ENCODE measurements around the gene KCNC4.

Gene KCNC4

DNA sequence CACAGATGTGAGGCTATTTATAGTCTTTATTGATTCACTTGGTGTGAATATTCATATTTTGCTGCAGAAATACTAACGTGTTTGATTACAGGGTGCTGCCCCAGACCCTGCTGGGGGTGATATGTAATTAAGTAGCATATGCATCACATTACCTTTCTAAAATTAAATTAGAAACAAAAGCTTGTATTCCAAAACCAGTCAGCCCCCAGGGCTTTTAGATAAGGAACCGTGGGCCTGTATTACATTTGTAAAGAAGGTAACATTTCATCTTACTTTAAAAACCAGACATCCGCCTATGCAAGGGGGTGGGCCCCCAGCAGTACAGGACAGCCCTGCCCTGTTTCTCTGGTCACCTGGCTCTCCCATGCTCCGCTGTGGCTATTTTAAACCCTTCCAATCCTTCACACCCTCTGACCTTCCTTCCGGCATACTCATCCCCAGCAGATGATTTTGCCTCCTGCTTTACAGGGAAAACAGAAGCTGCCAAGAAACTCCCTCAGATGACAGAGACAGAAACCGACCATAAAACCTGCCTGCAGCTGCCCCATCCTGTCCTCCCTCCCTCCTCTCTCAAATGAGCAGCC, 22.0 kb upstream of the KCNC4 start:
- no peak for DNase-seq (ENCODE audit: low spot score)

- no peak for DNase-seq (ENCODE audit: low spot score)
Observed at GRCh38 chr1:110189181-110189580, 20.9 kb upstream of the KCNC4 start.

GRCh38 chr1:110190282-110190929, 19.7 kb upstream of the KCNC4 start:
- DNase-seq (ENCODE audit: low spot score): no peak

DNA sequence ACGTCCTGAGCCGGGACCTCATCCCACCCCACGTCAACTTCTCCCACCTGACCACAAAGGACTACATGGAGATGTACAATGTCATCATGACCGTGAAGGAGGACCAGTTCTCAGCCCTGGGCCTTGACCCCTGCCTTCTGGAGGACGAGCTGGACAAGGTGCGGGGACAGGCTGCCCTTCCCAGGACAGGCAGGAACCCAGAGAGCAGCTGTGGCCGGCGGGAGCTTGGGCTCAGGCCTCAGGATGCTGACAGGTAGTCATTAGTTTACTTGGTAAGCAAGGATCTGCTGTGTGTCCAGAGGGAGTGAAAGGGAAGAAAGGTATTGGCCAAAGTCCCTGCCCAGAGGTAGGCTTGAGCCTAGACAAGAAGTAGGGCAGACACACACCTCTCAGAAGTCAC, 17.6 kb upstream of the KCNC4 start:
- no peak for DNase-seq (ENCODE audit: low spot score)

DNA sequence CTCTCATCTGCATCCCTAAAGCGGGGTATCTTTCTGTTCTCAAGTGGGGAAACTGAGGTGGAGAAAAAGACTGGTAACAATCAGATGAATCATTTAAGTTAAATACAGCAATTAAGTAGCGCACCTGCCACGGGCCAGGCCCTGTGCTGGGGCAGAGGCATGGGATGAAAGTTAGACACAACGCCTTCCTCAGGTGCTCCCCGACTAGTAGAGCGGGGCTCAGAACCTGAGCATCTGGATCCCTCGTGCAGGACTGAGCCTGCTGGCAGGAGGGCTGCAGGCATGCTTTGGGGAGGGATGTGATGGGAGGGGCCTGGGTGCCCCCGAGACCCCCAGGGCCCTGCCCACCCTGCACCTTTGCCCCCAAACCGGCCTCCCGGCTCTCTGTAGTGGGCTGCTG, 14.9 kb upstream of the KCNC4 start:
- no peak for DNase-seq (ENCODE audit: low spot score)

DNA sequence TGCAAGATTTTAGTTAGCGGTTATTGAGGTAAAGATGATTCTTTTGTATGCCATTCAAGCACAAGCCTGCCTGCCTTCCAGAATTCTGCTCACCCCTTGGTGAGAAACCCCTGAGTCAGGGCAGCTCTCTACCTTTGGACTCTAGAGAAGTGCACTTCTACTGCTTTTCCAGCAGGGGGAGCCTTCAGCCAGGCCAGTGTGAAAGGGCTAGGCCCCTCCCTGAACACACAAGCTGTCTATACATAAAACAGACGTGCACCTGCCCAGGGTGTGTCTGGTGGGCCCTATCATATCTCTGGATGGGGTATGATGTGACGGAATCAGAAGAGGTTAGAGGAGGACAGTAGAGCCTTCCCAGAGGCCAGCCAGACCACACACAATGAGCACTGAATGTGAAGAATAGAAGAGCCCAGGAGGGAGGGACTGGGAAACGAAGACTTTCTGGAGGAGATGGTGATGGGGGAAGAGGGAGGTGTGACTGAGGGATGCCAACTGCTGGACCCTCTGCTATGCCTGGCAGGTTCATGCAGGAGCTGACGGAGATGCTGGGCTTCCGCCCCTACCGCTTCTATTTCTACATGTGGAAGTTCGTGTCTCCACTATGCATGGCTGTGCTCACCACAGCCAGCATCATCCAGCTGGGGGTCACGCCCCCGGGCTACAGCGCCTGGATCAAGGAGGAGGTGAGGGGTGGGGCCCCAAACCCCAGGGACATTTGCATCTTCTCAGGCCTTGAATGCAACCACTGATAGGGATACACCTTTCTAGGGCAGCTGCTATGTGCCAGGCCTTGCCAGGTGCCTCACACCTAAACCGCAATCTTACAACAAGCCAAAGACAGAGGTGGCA, 13.0 kb upstream of the KCNC4 start:
- peak; percentile 83 for DNase-seq (ENCODE audit: low spot score)

DNA sequence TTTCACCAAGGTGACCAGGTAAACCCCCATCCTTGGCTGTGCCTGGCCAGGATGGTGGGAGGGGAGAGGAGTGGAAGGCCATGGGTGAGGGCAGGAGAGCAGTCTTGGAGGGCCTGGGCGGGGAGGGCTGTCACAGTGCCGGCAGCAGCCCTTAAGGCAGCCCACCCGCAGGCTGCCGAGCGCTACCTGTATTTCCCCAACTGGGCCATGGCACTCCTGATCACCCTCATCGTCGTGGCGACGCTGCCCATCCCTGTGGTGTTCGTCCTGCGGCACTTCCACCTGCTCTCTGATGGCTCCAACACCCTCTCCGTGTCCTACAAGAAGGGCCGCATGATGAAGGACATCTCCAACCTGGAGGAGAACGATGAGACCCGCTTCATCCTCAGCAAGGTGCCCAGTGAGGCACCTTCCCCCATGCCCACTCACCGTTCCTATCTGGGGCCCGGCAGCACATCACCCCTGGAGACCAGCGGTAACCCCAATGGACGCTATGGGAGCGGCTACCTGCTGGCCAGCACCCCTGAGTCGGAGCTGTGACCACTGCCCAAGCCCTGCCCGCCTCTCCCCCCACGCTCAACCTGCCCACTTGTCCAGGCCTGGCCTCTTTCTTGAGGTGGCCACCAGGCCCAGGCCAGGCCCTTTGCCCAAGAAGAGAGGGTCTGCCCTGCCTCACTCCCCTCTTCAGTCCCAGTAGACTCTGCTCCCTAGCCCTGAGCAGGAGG, 12.0 kb upstream of the KCNC4 start:
- DNase-seq (ENCODE audit: low spot score): no peak

DNA sequence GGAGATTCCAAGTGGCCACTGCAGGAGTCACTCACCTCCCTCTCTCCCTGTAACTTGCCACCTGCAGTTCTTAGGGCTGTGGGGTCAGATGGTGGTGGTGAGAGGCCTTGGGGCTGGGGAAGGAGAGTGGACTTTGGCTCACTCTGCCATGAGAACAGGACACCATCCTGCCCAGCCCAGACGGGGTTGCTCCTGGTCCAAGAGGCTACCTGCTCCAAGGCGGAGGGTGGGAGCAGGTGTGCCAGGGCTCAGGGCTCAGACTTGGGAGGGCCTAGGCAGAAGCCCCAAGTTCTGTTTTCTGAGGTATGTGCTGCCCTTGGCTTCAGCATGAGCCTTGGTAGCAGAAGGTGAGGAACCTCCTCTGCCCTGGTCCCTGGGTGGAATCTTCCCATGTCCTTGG, 11.4 kb upstream of the KCNC4 start:
- no peak for DNase-seq (ENCODE audit: low spot score)

DNA sequence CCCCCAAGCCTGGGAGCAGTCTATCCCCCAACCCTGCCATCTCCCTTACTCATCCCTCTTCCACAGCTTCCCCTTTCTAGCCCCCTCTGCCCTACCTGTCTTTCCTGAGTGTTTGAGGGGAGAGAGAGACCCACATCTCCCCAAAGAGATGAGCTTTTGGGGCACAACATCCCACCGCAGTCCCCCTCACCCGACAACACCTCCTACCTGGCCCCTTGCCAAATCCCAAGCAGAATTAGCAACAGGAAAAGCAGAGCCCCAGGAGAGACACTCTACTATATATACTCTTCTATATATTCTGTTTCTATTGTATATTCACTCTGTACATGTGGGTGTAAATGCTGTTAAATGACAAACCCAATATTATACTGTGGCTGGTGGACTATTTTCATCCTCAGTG, 9.9 kb upstream of the KCNC4 start:
- no peak for DNase-seq (ENCODE audit: low spot score)

DNA sequence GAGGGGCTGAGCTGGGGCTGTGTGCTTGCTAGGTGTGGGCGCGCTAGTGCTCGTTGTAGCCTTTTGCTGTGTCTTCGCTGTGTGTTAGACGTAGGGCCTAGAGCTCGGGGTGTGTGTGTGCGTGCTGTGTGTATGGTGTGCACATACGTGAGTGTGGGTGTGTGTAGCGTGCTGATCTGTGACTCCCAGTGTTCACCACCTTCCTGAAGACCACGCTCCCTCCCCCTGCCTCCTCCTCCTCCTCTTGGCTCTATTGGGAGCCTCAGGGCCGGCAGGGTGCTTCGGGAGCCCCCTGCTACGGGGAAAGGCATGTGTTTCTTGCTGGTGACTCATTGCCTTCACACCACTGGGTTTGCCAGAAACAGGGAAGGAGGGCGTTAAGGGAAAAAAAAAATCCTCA, 9.4 kb upstream of the KCNC4 start:
- no peak for DNase-seq (ENCODE audit: low spot score)

DNA sequence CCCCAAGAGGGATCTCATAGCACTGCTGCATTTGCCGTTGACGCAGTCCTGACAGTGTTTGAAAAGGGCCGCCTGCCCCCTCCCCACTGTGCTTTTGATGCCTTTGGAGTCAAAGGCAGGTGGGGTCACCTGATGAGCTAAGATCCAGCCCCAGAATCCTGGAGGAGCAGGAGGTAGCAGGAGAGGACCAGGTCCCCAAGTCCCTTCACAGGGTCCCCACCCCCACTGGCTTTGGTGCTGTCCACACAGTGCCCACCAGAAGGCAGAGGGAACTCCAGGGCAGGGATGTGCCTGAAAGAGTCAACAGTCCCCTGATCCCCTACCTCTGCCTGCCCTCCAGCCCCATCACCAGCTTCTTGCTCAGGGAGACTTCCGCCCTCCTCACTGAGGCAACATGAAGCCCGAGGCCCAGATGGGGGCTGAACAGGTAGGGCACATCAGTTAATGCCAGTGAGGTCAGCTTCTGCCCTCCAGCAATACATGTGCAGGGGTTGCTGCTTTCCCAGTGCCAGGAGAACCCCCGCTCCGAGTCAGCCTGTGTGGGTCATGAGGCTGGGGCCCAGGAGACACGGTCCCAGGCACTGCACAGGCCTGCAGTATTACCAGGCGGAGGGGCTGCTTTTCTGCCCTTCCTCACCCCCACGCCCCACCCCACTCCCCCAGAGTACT, 8.8 kb upstream of the KCNC4 start:
- no peak for DNase-seq (ENCODE audit: low spot score)

GRCh38 chr1:110203021-110203661, 7.0 kb upstream of the KCNC4 start:
- DNase-seq (ENCODE audit: low spot score): peak; percentile 64

DNA sequence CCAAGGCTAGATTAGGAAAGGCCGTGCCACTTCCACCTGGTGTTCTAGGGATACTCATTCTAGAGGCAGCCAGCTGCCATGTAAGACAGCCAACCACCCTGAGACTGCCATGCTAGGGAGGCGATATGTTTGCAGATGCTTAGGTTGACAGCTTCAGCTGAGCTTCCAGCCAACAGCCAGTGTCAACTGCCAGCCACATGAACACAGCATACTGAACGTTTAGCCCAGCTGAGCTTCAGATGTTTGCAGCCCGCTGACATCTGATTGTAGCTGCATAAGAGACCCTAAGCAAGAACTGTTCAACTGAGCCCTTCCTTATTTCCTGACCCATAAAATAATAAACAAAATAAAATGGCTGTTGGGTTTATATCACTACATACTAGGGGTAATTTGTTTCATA, 5.0 kb upstream of the KCNC4 start:
- no peak for DNase-seq (ENCODE audit: low spot score)

DNA sequence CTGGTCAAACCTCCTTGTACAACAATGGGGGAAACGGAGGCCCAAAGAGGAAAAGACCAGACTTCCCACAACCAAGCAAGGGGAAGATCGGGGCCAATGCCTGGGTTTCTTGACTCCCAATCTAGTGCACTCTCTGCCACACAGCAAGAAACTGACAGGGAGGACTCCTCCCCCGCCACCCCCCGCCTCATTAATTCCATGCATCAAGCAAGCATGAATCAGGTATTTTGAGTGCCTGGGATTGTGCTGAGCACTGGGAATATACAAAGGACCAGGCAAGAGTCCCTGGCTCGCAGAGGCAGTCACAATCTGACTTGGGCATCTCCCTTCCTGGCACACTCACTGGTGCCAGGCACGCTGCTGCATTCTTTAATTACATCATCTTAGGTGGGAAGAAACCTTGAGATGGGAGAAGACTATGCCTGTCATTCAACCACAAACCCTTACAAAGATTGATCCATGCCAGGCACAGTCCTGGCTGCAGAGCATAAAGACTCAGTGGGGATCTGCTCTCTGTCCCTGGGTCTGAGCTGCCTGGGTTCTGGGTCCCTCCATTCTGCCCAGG, 4.4 kb upstream of the KCNC4 start:
- no peak for DNase-seq (ENCODE audit: low spot score)

- DNase-seq (ENCODE audit: low spot score): no peak
Observed at GRCh38 chr1:110206261-110206920, 3.7 kb upstream of the KCNC4 start.

DNA sequence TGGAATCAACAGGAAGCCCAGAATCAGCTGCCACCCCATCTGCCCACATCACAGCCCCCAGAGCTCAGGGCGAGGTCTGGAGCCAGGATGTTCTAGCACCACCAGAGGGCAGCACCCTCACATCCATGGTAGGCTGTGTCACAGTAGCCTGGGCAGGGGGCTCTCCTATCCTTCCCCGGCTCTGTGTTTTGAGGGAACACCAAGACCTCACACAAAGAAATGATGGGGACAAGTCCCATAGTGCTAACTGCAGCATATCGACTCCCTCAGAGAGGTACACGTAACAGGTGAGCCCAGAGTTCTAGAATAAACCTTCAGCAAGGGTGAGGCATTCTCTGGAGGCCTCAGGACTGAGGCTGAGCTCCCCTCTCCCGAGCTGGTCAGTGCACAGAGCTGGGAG, 2.3 kb upstream of the KCNC4 start:
- peak; percentile 88 for DNase-seq (ENCODE audit: low spot score)

DNA sequence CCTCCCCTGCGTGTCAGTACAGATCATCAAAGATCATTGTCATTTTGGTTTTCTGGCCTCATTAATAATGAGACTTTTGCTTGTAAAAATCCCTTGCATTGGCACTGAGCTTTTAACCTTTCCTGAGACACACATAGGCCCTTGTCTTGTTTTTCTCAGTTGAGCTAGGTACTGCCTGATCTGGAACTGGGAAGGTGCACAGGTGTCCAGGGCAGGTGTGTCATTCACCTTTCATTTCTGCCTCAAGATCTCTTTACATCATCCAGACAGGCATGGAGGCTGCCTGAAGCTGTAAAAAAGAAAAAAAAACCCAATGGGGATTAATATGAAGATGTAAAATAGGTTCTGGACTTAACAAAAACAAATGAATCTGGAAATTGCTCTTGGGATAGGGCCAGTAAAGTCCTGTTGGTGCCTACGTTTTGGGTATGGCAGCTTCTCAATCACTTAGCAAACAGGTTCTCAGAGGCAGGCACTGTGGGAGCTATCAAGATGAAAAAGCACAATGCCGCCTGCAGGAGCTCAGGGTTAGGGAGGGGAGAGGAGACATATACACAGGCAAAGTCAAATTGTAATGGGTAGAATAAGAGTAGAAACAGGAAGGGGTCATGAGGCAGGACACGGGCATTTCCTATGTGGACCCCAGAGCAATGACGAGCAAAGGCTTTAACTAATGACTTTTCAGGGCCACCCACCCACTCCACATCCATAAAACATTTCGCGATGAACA, 1.0 kb upstream of the KCNC4 start:
- no peak for DNase-seq (ENCODE audit: low spot score)

- DNase-seq (ENCODE audit: low spot score): peak; percentile 34
Observed at GRCh38 chr1:110210604-110211495, 736 bp downstream of the KCNC4 start.
